Keratinocyte (primary cell): ENCODE results near the gene RASL12. TPM values are rescaled to one million over a fixed set of nuclear protein-coding genes. Genes with fewer than 3 reads are reported as not detected.
"Not testable (repeated sequence)": the region's sequence is repeated elsewhere in the genome, so short reads cannot be mapped to it uniquely, and the experiment has no call there.

ENCODE experiments used
- DNase-seq: peaks from one replicate; pipeline ENCODE4 v3.0.0-alpha.2; 2011; ENCODE audit warnings: low read depth, missing footprints, low spot score
- FAIRE-seq: peaks from 2 replicates; lab custom pipeline; 2011; peaks lifted over from hg19 to GRCh38; lab: Jason Lieb, UNC
- H2AFZ ChIP-seq: 2 replicates; pipeline ENCODE4 v1.6.0; 2012; ENCODE audit warnings: low read length, control low read depth, inconsistent platforms; ENCODE audit not compliant: control insufficient read depth
- H3K27ac ChIP-seq: 2 replicates; pipeline ENCODE4 v1.5.1; 2011; ENCODE audit warnings: low read length; ENCODE audit not compliant: control insufficient read depth, insufficient read depth
- H3K27me3 ChIP-seq: 3 replicates; pipeline ENCODE4 v1.6.0; 2011; ENCODE audit warnings: low read length; ENCODE audit not compliant: control insufficient read depth, insufficient read depth; ENCODE audit errors: extremely low read depth
- H3K36me3 ChIP-seq, 2 experiments: 2 replicates in 1 of 2; 3 replicates in 1 of 2; pipeline ENCODE4 v1.5.1; 2011; ENCODE audit warnings: low read length in 2 of 2, mild to moderate bottlenecking in 1 of 2; ENCODE audit not compliant: control insufficient read depth in 2 of 2, insufficient read depth in 2 of 2; ENCODE audit errors: extremely low read depth in 1 of 2
- H3K4me1 ChIP-seq: 3 replicates; pipeline ENCODE4 v1.5.1; 2011; ENCODE audit warnings: low read length; ENCODE audit not compliant: control insufficient read depth, insufficient read depth; ENCODE audit errors: extremely low read depth
- H3K4me2 ChIP-seq: 3 replicates; pipeline ENCODE4 v1.6.0; 2011; ENCODE audit warnings: low read depth, low read length; ENCODE audit not compliant: control insufficient read depth, insufficient read depth; ENCODE audit errors: extremely low read depth
- H3K4me3 ChIP-seq, 3 experiments: fragments of 200-600 bp in 1 of 3; sonication (generic) in 1 of 3; 2 replicates in 2 of 3; 3 replicates in 1 of 3; pipeline ENCODE4 v1.5.1; 2011 to 2016; ENCODE audit warnings: low read length in 3 of 3, mild to moderate bottlenecking in 3 of 3, control low read depth in 2 of 3, inconsistent platforms in 1 of 3, low read depth in 1 of 3, mixed read lengths in 1 of 3, mixed run types in 1 of 3, moderate library complexity in 1 of 3; ENCODE audit not compliant: control insufficient read depth in 2 of 3, insufficient read depth in 2 of 3; ENCODE audit errors: extremely low read depth in 1 of 3
- H3K79me2 ChIP-seq: 2 replicates; pipeline ENCODE4 v1.6.0; 2012; ENCODE audit warnings: low read length; ENCODE audit not compliant: control insufficient read depth, insufficient read depth
- H3K9ac ChIP-seq: 3 replicates; pipeline ENCODE4 v1.6.0; 2011; ENCODE audit warnings: low read length; ENCODE audit not compliant: control insufficient read depth, insufficient read depth; ENCODE audit errors: extremely low read depth
- H3K9me1 ChIP-seq: 3 replicates; pipeline ENCODE4 v1.6.0; 2011; ENCODE audit warnings: low read length; ENCODE audit not compliant: control insufficient read depth, insufficient read depth; ENCODE audit errors: extremely low read depth
- H3K9me3 ChIP-seq: 2 replicates; pipeline ENCODE4 v1.5.1; 2012; ENCODE audit warnings: low read depth, low read length; ENCODE audit not compliant: control insufficient read depth
- H4K20me1 ChIP-seq: 3 replicates; pipeline ENCODE4 v1.6.0; 2011; ENCODE audit warnings: low read length; ENCODE audit not compliant: control insufficient read depth, insufficient read depth; ENCODE audit errors: extremely low read depth
- EZH2 ChIP-seq: IDR thresholded peaks from one replicate; pipeline ENCODE4 v1.6.1; 2012; ENCODE audit warnings: inconsistent platforms, mild to moderate bottlenecking, low read length, moderate library complexity
- dilution Hi-C: fragments of 300-500 bp; cut with MboI; formaldehyde crosslinking; loops from one replicate; pipeline ENCODE4 v1.7.0; 2020; ENCODE audit warnings: low sequenced_read_pairs; ENCODE audit not compliant: extremely low pct_ligation_motif_present
- polyA plus RNA-seq, 5 experiments: library from polyadenylated mRNA; depleted of rRNA in 3 of 5; stranded (reverse) in 3 of 5; stranded (forward) in 1 of 5; unstranded in 1 of 5; fragments of >200 nt; gene quantifications; 1 replicate in 1 of 5; 2 replicates in 3 of 5; 3 replicates in 1 of 5; pipeline versions ENCODE4 v1.2.1 to v1.2.3, GENCODE V29; 2011 to 2012; ENCODE audit warnings: missing spikeins in 2 of 5, low read depth in 1 of 5, low replicate concordance in 1 of 5
- TF ChIP-seq, protein P1 (sequence below), 3 experiments: IDR thresholded peaks in 1 of 3; conservative IDR thresholded peaks in 1 of 3; optimal IDR thresholded peaks in 1 of 3; 2 replicates in 2 of 3; 3 replicates in 1 of 3; pipeline versions ENCODE3 to v1.5.1; 2011; ENCODE audit warnings: low read length in 3 of 3, mild to moderate bottlenecking in 3 of 3, moderate library complexity in 2 of 3, control low read depth in 1 of 3, inconsistent platforms in 1 of 3; ENCODE audit not compliant: insufficient read depth in 2 of 3; ENCODE audit errors: extremely low read depth in 1 of 3

The RASL12 gene
- polyA plus RNA-seq, 1 donor (not counting 4 experiments of a cell fraction or from before 2014, with no cell fraction given) = not detected

DNA sequence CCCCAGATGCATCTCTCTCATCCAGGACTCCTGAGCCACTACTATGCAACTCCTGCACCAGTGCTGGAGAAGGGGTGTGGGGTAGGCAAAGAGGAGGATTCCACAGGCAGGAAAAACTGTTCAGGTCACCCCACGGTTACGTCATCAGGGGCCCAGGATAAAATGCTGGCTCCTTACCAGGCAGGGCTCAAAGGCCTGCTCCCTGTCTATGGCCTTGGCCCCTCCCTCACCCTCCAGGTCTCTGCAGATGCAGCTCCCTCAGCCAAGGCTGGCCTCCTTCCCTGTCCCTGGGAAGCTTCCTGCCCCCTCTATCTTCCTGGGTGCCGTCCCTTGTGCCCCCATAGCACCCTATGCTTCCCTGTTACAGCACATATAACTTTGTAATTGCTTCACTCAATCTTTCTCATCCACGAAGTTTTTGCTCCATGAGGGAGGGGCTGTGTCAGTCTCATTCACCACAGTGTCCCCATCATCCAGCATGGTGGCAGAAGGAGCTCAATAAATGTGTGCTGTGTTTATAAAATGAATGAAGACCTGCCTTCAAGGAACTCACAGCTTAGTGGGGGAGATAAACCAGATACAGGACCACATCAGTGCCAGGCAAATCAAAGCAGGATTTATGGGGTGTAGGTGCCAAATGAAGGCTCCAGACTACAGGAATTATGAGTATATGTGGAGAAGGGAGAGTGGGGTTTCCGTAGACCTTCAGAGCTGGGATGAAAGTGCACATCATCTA is 27.4 kb upstream of the RASL12 start:
- DNase-seq (no peak), FAIRE-seq (no peak)
- no peak for TF ChIP-seq EZH2
- Histone ChIP-seq H3K79me2 (no peaks in the 10 kb centered on the region), H2AFZ (no peak overlapping the region), H4K20me1 (no peaks in the 10 kb centered on the region), H3K9me1 (no peaks in the 10 kb centered on the region), H3K4me2 (no peak overlapping the region), H3K36me3 (peaks cover 12 to 15% of the 10 kb centered on the region in 2 experiments), H3K27ac (no peak overlapping the region), H3K27me3 (no peaks in the 10 kb centered on the region), H3K4me1 (no peaks in the 10 kb centered on the region), H3K4me3 (no peak overlapping the region), H3K9ac (no peak overlapping the region), H3K9me3 (no peaks in the 10 kb centered on the region)
- dilution Hi-C loops = no loop called here

DNA sequence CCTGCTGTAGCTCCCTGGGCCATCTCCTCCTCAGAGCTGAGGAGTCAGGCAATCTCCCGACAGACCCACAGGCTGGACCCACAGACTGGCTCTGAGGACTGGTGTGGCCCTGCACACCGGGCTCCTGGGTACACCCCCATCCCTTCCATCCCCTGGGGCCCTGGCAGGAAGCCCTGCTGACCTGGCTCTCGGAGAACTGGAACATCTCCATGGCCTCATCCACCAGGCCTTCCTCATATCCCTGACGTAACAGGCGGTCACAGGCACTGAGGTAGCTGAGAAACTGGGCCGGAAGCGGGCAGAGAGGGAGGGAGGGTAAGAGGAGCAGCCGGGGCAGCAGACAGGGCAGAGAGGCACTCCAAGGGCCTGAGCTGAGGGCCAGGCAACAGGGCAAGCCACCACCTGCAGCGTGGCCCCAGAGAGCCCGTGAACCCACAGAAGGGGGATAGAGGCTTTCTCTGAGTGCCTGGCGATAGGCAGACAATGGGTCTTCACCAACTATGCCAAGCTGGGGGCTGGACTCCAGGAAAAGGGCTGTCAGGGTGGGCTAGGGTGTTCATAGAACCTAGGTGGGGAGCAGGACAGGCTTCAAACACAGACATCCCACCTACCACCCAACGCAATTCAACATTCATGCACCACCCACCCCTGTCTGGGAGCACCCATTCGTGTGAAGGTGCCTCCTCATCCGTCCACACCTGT is 26.7 kb upstream of the RASL12 start:
- Histone ChIP-seq H3K79me2 (no peaks in the 10 kb centered on the region), H3K36me3 (peaks cover 12 to 14% of the 10 kb centered on the region in 2 experiments), H3K9me1 (no peaks in the 10 kb centered on the region), H4K20me1 (no peaks in the 10 kb centered on the region), H3K9me3 (no peaks in the 10 kb centered on the region), H2AFZ (no peak overlapping the region), H3K4me2 (no peak overlapping the region), H3K4me3 (no peak overlapping the region), H3K27ac (no peak overlapping the region), H3K27me3 (no peaks in the 10 kb centered on the region), H3K4me1 (no peaks in the 10 kb centered on the region), H3K9ac (no peak overlapping the region)
- DNase-seq (no peak), FAIRE-seq (no peak)
- dilution Hi-C loops = no loop called here
- no peak for TF ChIP-seq EZH2
- TF ChIP-seq, protein P1, sequence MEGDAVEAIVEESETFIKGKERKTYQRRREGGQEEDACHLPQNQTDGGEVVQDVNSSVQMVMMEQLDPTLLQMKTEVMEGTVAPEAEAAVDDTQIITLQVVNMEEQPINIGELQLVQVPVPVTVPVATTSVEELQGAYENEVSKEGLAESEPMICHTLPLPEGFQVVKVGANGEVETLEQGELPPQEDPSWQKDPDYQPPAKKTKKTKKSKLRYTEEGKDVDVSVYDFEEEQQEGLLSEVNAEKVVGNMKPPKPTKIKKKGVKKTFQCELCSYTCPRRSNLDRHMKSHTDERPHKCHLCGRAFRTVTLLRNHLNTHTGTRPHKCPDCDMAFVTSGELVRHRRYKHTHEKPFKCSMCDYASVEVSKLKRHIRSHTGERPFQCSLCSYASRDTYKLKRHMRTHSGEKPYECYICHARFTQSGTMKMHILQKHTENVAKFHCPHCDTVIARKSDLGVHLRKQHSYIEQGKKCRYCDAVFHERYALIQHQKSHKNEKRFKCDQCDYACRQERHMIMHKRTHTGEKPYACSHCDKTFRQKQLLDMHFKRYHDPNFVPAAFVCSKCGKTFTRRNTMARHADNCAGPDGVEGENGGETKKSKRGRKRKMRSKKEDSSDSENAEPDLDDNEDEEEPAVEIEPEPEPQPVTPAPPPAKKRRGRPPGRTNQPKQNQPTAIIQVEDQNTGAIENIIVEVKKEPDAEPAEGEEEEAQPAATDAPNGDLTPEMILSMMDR (optimal IDR thresholded peaks at IDR 0.05 in 1 of 3, IDR thresholded peaks at IDR 0.05 in 1 of 3, conservative IDR thresholded peaks at IDR 0.05 in 1 of 3; ENCODE audit: extremely low read depth in 1 of 3, insufficient read depth in 2 of 3, low read length in 3 of 3) = no peak

DNA sequence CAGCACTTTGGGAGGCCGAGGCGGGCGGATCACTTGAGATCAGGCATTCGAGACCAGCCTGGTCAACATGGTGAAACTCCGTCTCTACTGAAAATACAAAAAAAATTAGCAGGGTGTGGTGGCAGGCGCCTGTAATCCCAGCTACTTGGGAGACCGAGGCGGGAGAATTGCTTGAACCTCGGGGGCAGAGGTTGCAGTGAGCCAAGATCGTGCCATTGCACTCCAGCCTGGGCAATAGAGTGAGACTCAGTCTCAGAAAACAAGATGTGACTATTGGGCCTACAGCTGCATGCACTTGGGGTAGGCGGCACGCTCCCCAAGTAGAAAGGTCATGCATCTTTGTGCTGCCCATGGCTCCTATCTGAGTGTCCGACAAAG is 26.0 kb upstream of the RASL12 start:
- FAIRE-seq, H3K4me1 ChIP-seq, H3K9ac ChIP-seq, dilution Hi-C loops, H3K4me3 ChIP-seq, H4K20me1 ChIP-seq, H3K9me1 ChIP-seq, H3K4me2 ChIP-seq, H3K27ac ChIP-seq, H3K79me2 ChIP-seq, H3K36me3 ChIP-seq, DNase-seq, H2AFZ ChIP-seq, H3K27me3 ChIP-seq, H3K9me3 ChIP-seq: not testable (repeated sequence)
